Stimulated activated CD8-positive, alpha-beta memory T cell treated with anti-CD3 and anti-CD28 coated beads, Interleukin-2, amount 100 ng/mL, for 48 hours (primary cell): ENCODE results near the gene OR52E8.

ENCODE experiments used
- DNase-seq, 2 donors: peaks; one replicate each; pipeline ENCODE4 v3.0.0-alpha.2; 2020; ENCODE audit warnings: low read depth in 2 of 2

Gene OR52E8

DNA sequence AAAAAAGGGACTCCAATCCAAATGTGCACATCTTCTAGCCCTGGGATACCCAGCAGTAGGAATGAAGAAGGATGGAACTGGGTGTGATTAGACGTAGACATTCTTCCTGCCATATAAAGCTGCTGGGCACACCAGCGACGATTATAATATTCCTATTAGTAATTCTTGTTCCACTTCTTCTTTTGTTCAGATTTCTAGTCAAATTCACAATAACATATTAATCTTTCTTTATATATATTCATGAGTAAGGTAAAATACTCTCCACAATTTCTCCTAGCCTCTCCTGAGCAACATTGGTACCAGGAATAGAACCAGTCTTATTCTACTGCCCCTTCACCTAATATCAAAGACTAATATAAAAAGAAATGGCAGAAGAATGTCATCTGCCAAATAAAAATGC, at the start of gene OR52E8:
Gene OR52E8, minus strand, starts transcription at position 101 of the 400 bp plus-strand sequence. Its CDS starts 0 bp downstream, at position 101.
- no peak for DNase-seq

DNA sequence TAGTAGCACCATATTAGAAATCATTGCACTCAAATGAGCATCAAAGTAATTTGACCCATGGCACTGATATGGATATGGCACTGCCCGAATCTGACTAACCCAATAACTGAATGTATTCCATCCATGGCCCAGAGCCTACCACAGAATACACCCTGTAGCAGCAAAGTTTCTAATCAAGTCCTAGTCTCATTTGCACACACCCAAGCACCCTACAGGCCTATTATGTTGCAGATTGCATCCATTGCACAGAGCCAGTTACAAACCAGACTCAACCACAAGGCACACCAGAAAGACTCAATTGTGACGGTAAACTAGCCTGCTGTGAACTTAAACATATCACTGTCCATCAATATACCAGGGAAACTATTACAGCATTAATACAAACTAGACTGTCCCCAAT, 42.0 kb upstream of the OR52E8 start:
- no peak for DNase-seq

DNA sequence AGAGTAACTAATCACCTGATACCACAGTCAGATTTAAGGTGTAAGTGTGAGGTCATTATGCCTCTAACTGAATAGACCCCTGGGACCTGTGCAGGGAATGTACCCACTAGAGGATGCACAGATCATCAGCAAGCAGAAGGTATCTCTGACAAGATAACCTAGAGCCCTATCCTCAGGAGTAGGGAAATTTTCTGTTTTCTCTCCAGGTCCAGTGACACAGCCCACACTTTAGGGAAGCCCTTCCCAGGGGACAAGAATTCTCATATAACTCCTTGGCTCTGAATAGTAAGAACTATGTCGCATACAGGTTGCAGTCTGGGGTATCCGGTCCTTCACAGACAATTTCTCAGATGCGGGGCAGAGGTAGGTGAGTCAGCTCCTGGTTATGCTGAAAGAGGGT, 35.4 kb upstream of the OR52E8 start, which contains the start of gene OR52E5:
Gene OR52E5, plus strand, starts transcription at position 301 of the 400 bp plus-strand sequence. CDS start 7,569 bp downstream, outside the sequence.
- DNase-seq = no peak

DNA sequence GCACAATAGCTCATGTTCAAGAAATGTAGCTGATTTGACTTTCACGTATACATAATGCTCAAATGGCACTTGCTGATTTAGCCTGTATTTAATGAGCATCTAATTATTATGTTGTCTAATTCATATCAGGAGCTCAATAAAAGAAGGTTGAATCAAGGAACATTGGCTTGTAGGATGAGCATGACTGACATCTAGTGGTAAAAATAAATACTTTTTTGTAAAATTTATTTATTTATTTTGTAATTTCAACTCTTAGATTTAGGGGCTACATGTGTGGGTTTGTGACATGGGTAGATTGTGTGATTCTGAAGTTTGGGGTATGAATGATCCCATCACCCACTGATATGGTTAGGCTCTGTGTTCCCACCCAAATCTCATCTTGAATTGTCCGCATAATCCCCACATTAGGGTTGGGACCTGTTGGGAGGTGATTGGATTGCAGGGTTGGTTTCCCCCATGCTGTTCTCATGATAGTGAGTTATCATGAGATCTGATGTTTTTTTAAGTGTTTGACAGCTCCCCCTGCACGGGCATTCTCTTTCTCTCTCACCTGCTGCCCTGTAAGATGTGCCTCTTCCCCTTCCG, 33.8 kb upstream of the OR52E8 start:
- DNase-seq = no peak

DNA sequence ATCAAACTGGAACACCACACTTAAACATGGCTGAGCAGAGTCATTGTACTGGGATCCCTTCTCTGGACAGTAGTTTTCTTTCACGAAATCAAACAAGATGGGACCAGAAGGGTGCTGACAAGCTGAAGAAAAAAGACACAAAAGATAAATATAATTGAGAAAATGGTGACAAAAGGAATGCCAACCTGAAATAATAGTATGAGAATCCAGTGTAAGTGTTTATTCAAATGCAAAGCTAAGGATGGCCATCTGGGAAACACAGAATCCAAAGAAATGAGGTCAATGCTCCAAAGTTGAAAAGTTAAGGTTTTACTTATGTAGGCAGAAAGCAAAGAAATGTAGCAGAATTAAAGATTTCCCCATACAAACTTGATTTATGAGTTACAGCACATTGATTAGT, 30.2 kb upstream of the OR52E8 start:
- DNase-seq = no peak

DNA sequence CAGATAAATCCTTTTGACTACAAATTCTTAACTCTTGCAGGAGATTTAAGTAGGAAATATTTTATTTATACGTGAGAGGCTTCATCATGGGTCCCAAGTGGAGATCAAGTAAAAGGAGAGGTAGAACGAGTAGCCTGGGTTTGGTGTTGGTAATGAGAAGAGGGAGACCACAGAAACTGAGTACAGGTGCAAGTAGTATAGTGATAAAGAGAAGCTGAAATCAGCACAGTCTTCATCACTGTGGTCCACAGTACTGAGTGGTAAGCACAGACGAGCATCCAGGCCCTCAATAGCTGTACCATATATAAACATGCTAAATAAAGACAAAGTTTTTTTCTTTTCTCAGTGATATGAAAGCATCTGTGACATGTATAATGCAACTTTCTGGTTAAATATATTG, 29.7 kb upstream of the OR52E8 start:
- no peak for DNase-seq

DNA sequence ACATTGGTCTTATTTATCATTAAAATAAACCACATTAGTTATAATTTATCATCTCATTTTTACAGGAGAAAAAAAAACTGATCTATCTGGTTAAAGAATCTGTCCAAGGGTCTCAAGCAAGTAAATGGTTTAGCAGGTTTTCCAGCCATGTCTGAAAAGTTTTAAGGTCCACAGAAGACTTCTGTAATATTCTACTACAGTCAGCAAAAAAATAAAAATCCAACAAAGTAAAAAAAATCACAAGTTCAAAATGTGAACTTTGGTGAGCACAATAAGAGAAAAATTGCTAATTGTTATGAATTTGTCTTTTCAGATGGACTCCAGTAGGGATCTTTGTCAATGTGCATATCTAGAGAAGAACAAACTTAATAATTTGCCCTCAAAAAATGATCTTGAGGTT, 24.3 kb upstream of the OR52E8 start:
- no peak for DNase-seq

DNA sequence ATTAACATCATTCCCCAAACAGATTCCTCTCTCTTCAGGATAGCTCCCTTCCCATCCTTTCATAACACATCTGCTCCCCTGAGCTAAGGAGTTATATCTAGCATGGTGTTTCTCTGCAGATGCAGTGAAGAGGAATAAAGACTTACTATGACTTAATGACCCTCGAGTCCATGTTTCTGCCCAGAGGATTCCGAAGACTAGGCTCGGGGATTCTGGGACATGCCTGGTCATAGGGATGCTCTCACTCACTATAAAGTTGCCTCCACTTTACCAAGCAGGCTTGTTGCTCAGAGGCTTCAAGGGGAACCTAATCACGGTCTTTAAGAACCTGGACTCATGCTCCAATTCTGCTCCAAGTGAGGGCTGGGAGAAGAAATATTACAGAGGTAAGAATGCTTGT, 22.8 kb upstream of the OR52E8 start, which contains the start of gene OR52E4:
Gene OR52E4, plus strand, starts transcription at position 301 of the 400 bp plus-strand sequence. CDS start 3,664 bp downstream, outside the sequence.
- no peak for DNase-seq

DNA sequence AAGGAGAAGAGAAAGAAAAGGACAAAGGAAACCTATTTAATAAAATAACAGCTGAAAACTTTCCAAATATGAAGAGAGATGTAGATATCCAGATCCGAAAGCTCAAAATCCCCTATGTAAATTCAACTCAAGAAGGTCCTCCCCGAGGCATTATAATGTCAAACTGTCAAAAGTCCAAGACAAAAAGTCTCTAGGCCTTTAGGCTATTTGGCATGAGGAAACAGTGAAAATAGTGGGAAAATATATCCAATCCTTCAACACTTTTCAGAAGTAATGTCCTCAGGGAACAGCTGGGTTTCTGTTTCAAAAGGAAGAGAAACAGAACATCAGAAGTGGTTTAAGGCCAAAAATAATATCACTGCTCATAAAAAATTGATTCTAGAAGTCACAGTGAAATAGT, 21.1 kb upstream of the OR52E8 start:
- DNase-seq = no peak

DNA sequence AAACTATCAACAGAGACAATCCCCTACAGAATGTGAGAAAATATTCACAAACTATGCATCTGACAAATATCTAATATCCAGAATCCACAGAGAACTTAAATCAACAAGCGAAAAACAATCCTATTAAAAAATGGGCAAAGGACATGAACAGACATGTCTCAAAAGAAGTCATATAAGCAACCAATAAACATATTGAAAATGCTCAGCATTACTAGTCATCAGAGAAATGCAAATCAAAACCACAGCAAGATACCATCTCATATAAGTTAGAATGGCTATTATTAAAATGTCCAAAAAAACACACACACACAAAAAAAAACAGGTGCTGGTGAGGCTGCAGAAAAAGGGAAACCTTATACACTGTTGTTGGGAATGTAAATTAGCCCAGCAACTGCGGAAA, 8.3 kb upstream of the OR52E8 start:
- DNase-seq = no peak

DNA sequence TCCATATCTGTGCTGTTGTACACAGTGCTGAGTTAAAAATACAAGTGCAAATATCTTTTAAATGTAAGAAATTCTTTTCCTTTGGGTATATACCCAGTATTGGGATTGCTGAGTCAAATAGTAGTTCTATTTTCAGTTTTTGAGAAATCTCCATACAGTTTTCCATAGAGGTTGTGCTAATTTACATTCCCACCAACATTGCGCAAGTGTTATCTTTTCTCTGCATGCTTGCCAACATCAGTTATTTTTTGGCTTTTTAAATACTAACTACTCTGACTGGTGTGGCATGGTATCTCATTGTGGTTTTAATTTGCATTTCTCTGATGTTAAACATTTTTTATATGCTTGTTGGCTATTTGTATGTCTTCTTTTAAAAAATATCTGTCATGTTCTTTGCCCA, 6.5 kb downstream of the OR52E8 start:
- no peak for DNase-seq

DNA sequence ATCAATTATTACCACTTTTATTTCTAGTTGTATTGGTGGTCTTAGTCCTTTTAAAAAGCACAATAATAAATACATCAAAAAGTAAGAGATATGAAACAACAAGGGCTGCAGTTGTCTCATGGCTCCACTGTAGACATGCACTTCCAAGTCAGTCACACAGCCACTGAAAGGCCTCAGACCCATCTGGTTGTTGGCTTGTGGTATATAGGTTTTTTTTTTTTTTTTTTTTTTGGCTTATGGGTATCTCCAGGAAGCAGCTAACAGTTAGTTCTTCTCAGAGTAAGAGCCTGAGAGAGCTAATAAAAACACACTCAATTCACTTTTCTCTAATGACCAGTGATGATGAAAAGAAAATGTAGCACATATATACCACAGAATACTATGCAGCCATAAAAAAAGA, 9.8 kb downstream of the OR52E8 start:
- no peak for DNase-seq

DNA sequence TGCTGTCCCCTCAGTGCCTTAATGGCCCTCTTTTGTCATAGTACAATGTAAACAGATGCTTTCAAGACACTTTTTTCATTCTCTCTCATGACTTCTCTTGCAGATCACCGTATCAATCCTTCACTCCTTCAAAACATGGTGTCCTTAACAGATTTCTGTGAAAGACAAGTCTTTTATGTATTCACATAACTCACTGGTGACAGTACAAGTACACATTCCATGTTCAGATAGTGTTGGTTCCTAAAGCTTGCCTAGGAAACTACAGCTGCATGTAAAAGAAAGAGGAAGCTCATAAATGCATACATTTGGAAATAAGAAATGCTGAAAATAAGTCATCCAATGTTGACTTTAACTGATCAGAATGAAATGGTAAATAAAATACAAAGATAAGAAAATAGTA, 10.8 kb downstream of the OR52E8 start:
- DNase-seq = no peak

DNA sequence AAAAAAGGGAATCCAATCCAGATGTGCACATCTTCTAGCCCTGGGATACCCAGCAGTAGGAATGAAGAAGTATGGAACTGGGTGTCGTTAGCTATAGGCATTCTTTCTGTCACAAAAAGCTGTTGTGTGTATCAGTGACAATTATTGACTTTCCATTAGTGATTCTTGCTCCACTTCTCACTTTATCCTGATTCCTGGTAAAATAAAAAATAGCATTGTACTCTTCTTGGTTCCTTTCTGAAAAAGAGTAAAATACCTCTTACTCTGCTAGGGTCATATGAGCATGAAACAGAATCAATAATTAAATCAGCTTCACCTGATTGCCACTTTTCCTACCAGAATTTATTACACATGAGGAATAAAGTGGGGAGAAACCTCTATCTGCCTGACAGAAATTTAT, 15.7 kb downstream of the OR52E8 start, which contains the start of gene OR52E6:
Gene OR52E6, minus strand, starts transcription at position 101 of the 400 bp plus-strand sequence. Its CDS starts 0 bp downstream, at position 101.
- no peak for DNase-seq

DNA sequence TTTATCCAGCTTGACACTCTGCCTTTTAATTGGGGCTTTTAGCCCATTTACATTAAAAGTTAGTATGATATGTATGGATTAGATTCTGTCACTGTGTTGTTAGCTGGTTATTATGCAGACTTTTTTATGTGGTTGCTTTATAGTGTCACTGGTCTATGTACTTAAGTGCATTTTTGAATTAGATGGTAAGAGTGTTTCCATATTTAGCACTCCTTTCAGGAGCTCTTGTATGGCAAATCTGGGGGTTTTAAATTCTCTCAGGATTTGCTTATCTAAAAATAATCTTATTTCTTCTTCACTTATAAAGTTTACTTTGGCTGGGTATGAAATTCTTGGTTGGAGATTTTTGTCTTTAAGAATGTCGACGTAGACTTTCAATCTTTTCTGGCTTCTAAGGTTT, 19.8 kb downstream of the OR52E8 start:
- no peak for DNase-seq

DNA sequence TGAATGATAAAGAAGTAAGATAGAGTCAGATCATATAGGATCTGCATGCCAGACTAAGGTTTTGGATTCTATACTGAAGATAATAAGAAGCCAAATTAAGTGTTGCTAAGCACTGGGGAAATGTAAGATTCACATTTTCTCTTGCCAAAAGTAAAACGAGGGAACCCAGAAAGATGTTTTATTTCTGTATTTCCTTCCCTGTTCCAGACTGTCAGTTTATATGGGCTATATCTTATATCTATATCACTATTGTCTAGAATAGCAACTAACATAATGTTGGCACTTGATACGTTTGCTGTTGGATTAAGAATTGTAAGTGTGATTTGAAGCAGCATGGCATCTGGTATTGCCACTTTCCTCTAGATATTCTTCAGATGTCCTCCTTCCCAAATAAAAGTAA, 24.0 kb downstream of the OR52E8 start:
- no peak for DNase-seq

DNA sequence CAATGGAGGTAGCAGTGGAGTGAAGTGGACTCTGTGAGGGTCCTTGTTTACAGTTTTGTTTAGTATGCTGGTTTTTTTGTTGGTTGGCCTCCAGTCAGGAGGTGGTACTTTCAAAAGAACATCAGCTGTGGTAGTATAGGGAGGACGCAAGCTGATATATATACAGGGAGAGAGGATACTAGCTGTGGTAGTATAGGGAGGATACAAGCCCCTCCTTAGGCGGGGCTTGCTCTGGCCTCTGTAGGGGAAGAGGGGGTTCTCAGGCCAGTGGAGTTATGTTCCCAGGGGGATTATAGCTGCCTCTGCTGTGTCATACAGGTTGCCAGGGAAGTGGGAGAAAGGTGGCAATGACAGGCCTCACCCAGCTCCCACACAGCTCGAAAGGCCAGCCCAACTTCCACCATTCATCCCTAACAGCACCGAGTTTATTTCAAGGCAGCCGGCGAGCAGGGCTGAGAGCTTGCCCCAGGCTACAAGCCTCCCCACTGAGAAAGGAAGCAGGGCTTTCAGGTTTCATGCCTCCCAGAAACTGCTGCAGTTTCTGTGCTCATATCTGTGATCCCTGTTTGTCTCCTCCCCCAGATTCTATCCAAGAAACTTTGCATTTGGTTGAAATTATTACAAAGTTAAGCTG, 26.2 kb downstream of the OR52E8 start:
- DNase-seq = no peak

DNA sequence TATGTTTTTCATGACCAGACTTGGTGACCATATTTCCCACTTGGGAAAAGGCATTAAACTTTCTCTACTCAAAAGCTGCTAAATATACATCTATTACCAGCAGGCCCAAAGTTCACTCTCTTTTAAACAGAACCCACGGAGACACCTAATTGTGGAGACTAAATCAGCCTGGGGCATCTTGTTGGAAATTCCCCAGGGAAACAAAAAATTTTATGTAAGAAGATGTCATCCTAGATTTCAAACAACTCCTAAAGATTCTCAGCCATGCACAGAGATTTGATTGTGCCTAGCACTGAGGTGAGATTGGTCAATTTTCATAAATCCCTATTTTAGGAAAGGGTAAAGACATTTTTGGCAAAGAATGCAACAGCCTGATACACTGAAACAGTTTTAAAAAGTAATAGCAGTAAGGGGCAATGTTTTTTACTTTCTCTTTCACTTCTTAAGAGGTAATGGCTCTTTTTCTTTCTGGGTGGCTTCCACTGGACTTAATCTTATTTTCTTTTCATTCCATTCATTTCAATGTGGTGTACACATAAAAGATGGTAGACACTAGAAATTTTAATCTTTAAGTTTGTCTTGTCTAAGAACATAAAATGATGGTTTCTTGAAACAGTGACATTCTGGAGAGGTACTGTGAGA, 39.1 kb downstream of the OR52E8 start:
- no peak for DNase-seq

DNA sequence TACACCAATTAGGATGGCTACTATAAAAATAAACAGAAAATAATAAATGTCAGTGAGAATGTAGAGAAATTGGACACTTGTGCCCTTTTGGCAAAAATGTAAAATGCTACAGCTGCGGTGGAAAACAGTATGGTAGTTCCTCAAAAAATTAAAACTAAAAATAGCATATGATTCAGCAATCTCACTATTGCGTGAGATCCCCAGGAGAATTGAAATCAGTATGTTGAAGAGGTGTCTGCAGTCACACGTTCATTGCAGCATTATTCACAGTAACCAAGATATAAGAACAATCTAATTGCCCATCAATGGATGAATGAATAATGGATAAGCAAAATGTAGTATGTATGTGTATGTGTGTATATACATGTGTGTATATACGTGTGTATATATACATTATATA, 42.0 kb downstream of the OR52E8 start:
- no peak for DNase-seq

DNA sequence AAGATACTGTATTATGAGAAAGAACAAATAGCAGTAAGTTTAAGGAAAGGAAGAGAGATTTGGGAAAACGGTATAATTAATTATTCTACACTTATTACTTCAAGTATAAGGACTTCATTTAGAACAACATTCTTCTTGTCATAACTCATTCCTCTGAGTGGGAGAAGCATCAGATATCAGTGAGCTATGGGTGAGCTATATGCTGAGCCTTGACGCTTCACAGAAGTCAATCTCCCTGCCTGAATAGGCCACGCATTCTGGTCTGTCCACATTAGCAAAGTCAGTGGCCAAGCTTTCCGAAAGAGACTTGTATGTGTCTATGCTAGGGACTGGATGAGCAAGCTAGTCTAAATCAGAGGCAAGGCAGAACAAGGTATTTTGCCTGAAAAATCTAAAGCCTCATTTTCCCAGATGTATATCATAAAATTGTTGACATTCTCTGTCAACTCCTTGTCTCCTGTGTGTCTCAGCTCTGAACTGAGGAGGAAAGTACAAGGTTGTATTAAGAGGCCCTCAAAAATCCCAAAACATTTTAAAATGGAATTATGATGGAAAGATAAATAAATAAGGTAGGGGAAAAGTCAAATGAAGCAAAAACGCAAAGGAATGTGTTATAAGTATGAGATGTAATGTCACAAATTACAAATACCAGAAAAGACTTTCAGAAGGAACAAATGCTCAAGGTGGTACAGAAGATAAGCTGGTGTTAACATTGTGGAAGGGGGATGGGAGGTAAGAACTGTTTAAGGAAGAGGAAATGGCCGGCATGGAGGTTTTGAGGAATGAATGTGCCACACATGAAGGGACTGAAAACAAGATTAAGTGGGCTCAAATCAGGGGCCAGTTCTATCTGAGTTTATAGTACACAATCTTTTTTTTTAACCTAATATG, 47.3 kb downstream of the OR52E8 start:
- no peak for DNase-seq

DNA sequence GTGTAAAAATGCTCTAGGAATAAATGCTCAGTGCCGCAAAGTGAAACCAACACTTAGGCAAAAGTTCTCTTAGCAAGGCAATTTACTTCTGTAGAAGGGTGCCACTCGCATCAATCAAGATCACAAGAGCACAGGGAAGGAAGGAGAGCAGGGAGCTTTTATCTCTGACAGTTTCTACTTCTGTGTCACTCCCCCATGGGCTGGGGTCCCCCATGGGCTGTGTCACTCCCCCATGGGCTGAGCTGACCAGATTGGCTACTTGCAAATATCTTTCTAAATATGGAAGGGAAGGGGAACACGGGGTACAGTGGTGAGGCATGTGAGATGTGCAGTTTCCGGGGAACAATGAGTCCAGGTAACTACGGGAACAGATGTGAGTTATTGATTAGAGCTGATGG, 48.4 kb downstream of the OR52E8 start:
- DNase-seq = no peak

DNA sequence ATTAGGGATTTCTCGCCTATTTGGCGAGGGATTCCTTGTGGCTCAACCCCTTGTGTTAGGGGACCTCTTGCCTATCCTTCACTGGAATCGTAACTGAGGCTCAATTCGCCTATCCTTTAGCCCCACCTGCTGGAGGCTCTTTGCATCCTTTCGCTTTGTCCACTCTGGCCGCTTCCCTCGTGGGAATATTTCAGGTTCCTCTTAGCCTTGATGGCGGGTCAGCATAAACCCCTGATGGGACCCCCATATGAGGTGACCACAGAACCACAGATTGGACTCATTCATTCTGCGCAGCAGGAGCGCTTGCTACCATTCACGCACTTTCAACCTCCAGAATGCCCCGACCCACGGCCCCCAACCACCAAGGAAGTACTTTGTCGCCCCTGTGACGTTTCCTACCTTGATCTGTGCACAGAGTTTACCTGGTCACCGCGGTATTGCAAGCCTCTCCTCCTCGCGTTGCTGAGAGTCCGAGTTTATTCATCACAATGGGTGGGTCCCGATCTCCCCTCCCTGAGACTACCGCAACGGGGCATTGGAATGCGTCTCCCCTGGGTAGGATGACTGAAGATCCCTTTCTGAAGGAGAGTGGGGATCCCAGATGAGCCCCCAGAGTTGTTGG, 48.9 kb downstream of the OR52E8 start, which contains the start of gene OR52N2:
Gene OR52N2, plus strand, starts transcription at position 425 of the 622 bp plus-strand sequence. CDS start 11,412 bp downstream, outside the sequence.
- DNase-seq = peak; percentile 39 to 53
